A549 treated with AZD2906 at 1 μM for 4 hours (cell line): ENCODE data around the gene ALB. TPM values are rescaled to one million over a fixed set of nuclear protein-coding genes. Genes with fewer than 3 reads are reported as not detected.

ENCODE experiments used
- total RNA-seq: library from RNA; stranded (reverse); fragments of 200-300 nt; extraction: Qiagen RNA extraction; gene quantifications from 5 replicates; pipeline ENCODE4 v1.2.3, GENCODE V29; 2022

ALB gene
- 0.16 to 1.7 TPM (median 1.5 TPM) in 3 of 5 replicates, not detected in the others for total RNA-seq

DNA sequence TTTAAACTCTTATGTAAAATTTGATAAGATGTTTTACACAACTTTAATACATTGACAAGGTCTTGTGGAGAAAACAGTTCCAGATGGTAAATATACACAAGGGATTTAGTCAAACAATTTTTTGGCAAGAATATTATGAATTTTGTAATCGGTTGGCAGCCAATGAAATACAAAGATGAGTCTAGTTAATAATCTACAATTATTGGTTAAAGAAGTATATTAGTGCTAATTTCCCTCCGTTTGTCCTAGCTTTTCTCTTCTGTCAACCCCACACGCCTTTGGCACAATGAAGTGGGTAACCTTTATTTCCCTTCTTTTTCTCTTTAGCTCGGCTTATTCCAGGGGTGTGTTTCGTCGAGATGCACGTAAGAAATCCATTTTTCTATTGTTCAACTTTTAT, at the start of gene ALB:
Gene ALB (plus strand): TSS at position 246 of the 400 bp plus-strand sequence. CDS start 41 bp downstream, at position 287.

DNA sequence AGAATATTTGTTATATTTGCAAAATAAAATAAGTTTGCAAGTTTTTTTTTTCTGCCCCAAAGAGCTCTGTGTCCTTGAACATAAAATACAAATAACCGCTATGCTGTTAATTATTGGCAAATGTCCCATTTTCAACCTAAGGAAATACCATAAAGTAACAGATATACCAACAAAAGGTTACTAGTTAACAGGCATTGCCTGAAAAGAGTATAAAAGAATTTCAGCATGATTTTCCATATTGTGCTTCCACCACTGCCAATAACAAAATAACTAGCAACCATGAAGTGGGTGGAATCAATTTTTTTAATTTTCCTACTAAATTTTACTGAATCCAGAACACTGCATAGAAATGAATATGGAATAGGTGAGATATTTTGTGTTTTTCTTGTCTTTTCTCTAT, 31.9 kb downstream of the ALB start, which contains the start of gene AFP:
Gene AFP (plus strand): TSS at position 238 of the 400 bp plus-strand sequence. CDS start 42 bp downstream, at position 280.

Other genes with a start within 250 kb of the ALB start
- gene ANKRD17, start 145.5 kb upstream of the ALB start, total RNA-seq, result 17.1 to 27.0 TPM (median 20.1 TPM) in 5 replicates
- gene AFP, start 31.9 kb downstream of the ALB start, total RNA-seq, result 1.6 to 5.0 TPM (median 2.0 TPM) in 5 replicates
- gene AFM, start 77.5 kb downstream of the ALB start, total RNA-seq, result not detected in 5 replicates
- gene RASSF6, start 216.1 kb downstream of the ALB start, total RNA-seq, result 0.66 to 0.88 TPM (median 0.76 TPM) in 5 replicates